ENCODE results near the gene SCAMP4.

GRCh38 chr19:1907563-1908363 lies 2.6 kb downstream of the SCAMP4 start:
- no peak for TF ChIP-seq CTCF (conservative IDR thresholded peaks at IDR 0.05; ENCODE audit: low read depth in 2 of 2)
- no peak for TF ChIP-seq POLR2AphosphoS5 (IDR thresholded peaks at IDR 0.05; ENCODE audit: low read depth)
- no peak for TF ChIP-seq NANOG (IDR thresholded peaks at IDR 0.05; ENCODE audit: borderline replicate concordance)
- no peak for TF ChIP-seq EZH2 (IDR thresholded peaks at IDR 0.05; ENCODE audit: low read depth, unreplicated experiment)
- TF ChIP-seq, protein P1, sequence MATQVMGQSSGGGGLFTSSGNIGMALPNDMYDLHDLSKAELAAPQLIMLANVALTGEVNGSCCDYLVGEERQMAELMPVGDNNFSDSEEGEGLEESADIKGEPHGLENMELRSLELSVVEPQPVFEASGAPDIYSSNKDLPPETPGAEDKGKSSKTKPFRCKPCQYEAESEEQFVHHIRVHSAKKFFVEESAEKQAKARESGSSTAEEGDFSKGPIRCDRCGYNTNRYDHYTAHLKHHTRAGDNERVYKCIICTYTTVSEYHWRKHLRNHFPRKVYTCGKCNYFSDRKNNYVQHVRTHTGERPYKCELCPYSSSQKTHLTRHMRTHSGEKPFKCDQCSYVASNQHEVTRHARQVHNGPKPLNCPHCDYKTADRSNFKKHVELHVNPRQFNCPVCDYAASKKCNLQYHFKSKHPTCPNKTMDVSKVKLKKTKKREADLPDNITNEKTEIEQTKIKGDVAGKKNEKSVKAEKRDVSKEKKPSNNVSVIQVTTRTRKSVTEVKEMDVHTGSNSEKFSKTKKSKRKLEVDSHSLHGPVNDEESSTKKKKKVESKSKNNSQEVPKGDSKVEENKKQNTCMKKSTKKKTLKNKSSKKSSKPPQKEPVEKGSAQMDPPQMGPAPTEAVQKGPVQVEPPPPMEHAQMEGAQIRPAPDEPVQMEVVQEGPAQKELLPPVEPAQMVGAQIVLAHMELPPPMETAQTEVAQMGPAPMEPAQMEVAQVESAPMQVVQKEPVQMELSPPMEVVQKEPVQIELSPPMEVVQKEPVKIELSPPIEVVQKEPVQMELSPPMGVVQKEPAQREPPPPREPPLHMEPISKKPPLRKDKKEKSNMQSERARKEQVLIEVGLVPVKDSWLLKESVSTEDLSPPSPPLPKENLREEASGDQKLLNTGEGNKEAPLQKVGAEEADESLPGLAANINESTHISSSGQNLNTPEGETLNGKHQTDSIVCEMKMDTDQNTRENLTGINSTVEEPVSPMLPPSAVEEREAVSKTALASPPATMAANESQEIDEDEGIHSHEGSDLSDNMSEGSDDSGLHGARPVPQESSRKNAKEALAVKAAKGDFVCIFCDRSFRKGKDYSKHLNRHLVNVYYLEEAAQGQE (IDR thresholded peaks at IDR 0.05; ENCODE audit: unreplicated experiment) = no peak
- TF ChIP-seq JUNB (IDR thresholded peaks at IDR 0.05; ENCODE audit: unreplicated experiment) = no peak
- no peak for TF ChIP-seq EZH2phosphoT487 (IDR thresholded peaks at IDR 0.05; ENCODE audit: unreplicated experiment)
- TF ChIP-seq, protein P2, sequence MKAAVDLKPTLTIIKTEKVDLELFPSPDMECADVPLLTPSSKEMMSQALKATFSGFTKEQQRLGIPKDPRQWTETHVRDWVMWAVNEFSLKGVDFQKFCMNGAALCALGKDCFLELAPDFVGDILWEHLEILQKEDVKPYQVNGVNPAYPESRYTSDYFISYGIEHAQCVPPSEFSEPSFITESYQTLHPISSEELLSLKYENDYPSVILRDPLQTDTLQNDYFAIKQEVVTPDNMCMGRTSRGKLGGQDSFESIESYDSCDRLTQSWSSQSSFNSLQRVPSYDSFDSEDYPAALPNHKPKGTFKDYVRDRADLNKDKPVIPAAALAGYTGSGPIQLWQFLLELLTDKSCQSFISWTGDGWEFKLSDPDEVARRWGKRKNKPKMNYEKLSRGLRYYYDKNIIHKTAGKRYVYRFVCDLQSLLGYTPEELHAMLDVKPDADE (IDR thresholded peaks at IDR 0.05) = no peak

Measured in GM23338 (cell line).